H1 (cell line): ENCODE results near the gene BSND. TPM values are rescaled to one million over a fixed set of nuclear protein-coding genes. Genes with fewer than 3 reads are reported as not detected.

Source experiments
- CBX5 ChIP-seq: fragments of 300-800, 300-1000 bp; sonication (generic); IDR thresholded peaks from 2 replicates; pipeline ENCODE4 v1.7.1; 2016; ENCODE audit warnings: antibody characterized with exemption, low read length, low read depth
- CBX8 ChIP-seq: fragments of 300-800, 300-1000 bp; sonication (generic); IDR thresholded peaks from 2 replicates; pipeline ENCODE4 v1.7.1; 2016; ENCODE audit warnings: low read depth, low read length, borderline replicate concordance
- CHD7 ChIP-seq: fragments of 300-600 bp; sonication (generic); IDR thresholded peaks from 2 replicates; pipeline ENCODE4 v1.7.1; 2012; ENCODE audit warnings: low read length, moderate library complexity, mild to moderate bottlenecking, inconsistent platforms; ENCODE audit not compliant: insufficient replicate concordance
- CTBP2 ChIP-seq: IDR thresholded peaks from 2 replicates; pipeline ENCODE4 v1.7.0; 2011; ENCODE audit warnings: borderline replicate concordance, mild to moderate bottlenecking, moderate library complexity, mixed read lengths, low read length; ENCODE audit not compliant: insufficient read depth, insufficient read length
- GABPA ChIP-seq: IDR thresholded peaks from 2 replicates; pipeline ENCODE4 v1.6.1; 2011; ENCODE audit warnings: mild to moderate bottlenecking, low read length, moderate library complexity, borderline replicate concordance; ENCODE audit not compliant: insufficient read depth
- HDAC2 ChIP-seq, 2 experiments: fragments of 300-600 bp in 1 of 2; sonication (generic) in 1 of 2; IDR thresholded peaks; 2 replicates each; pipeline ENCODE4 v1.6.1; 2011 to 2012; ENCODE audit warnings: low read depth in 2 of 2, low read length in 2 of 2, mild to moderate bottlenecking in 2 of 2, moderate library complexity in 2 of 2, borderline replicate concordance in 1 of 2, inconsistent platforms in 1 of 2
- KDM1A ChIP-seq: fragments of 200-600, 300-600 bp; sonication (generic); IDR thresholded peaks from 2 replicates; pipeline ENCODE4 v1.7.1; 2016; ENCODE audit warnings: mild to moderate bottlenecking, low read length, borderline replicate concordance
- NANOG ChIP-seq: IDR thresholded peaks from 2 replicates; pipeline ENCODE4 v1.6.1; 2011; ENCODE audit warnings: low read length, low read depth, mild to moderate bottlenecking, inconsistent platforms; ENCODE audit not compliant: insufficient read depth, poor library complexity, severe bottlenecking
- YY1 ChIP-seq: IDR thresholded peaks from 2 replicates; pipeline ENCODE4 v1.6.1; 2011; ENCODE audit warnings: low read depth, mild to moderate bottlenecking, low read length
- polyA plus RNA-seq, 7 experiments: library from polyadenylated mRNA; depleted of rRNA in 3 of 7; stranded (reverse) in 5 of 7; unstranded in 2 of 7; fragments of >200 nt in 5 of 7; fragments of 200-250 nt in 2 of 7; gene quantifications; 1 replicate in 5 of 7; 2 replicates in 1 of 7; 4 replicates in 1 of 7; pipeline versions ENCODE4 v1.2.1 to v1.2.3, GENCODE V29; 2011 to 2013; ENCODE audit warnings: missing spikeins in 2 of 7, mixed read lengths in 2 of 7
- total RNA-seq: library from RNA; stranded (reverse); fragmentation: NEBNext Ultra II Directional; extraction: Animal tissue kit (Norgen Biotek cat#: 25700); gene quantifications from 2 replicates; pipeline ENCODE4 v1.2.1, GENCODE V29; 2021

The BSND gene
- total and polyA plus RNA-seq, 2 of the 8 experiments (the other 6 are each of a cell fraction or from before 2014, with no cell fraction given), result 0.43 to 0.68 TPM

- TF ChIP-seq CHD7 (no peak), YY1 (no peak), GABPA (no peak), CTBP2 (no peak), NANOG (no peak), CBX8 (no peak), KDM1A (no peak), CBX5 (no peak), HDAC2 (IDR thresholded peaks at IDR 0.05; ENCODE audit: borderline replicate concordance in 1 of 2, low read depth in 2 of 2, low read length in 2 of 2) (no peak)
Measured at GRCh38 chr1:55051621-55052020, 52.9 kb downstream of the BSND start (continued).
